GM19372 (cell line): ENCODE data around the gene SPAG16.
A peak's percentile ranks its signal among the peaks of the same experiment; 100 is the strongest.

Experiments
- ATAC-seq: cut with Tn5 transposase; IDR thresholded peaks from one replicate; pipeline ENCODE4 v1.9.1; 2021; ENCODE audit warnings: mild to moderate bottlenecking, low read depth, moderate library complexity; ENCODE audit not compliant: unreplicated experiment

SPAG16 gene

GRCh38 chr2:213537579-213537978 is 253.3 kb downstream of the SPAG16 start:
- peak; percentile 65 for ATAC-seq

- no peak for ATAC-seq
Measured at GRCh38 chr2:213544940-213545339, 260.7 kb downstream of the SPAG16 start.

- ATAC-seq = no peak
Measured at GRCh38 chr2:213545481-213545880, 261.2 kb downstream of the SPAG16 start.

DNA sequence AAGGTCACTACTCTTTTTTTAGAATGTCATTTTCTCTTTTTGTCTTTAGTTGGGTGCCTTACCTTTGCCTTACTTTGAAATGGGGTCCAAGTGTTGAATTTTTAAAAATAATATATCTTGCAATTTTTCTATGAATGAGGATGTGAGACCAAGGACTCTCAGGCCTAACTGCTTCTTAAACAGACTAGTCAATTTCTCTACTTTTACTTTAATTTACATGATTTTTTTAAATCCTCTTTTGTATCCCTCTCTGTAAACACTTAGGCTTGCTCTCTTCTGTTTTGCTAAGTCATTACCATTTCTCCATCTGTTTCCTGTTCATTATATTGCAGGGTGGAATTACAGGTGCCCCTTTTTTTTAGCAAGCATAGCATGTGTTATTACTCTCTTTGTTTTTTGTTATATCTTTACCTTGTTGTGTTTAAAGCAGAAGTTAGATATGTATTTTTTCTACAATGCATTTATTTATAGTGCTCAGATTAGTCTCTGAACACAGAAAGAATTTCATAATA is 261.8 kb downstream of the SPAG16 start:
- no peak for ATAC-seq

DNA sequence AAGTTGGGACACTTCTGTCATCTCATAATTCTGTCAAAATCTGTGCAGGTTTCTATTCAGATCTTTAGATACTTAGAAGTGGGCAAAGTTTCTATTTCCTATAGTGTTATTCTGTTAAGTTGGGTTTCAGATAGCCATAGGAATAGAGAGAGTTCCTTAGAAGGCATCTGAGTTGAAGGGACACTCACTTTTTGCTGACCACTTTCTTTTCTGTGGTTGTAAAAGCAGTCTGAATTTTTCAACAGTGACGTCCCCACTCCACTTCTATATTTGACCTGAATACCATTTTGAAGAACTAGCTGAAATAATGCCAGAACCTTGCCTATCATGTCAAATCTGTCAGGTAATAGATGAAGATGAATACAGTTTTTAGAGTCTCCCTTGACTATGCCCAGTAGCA is 267.3 kb downstream of the SPAG16 start:
- ATAC-seq = no peak

DNA sequence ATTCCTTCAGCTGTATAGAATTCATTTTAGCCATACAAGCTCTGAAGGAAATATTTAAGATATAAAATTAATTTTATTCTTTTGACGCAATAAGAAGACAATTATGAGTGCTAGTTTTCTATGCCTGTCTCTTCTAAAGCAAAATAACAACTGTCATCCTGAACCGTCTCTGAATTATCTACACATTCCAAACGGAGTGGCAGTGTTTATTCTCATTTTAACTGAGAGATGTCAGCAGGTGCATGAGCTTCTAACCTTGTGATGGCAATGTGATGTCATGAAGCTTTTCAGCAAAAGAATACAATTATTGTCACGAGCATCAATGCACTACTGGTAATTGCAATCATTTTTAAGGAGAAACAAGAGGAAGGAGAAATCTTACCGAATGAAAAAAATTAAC is 274.8 kb downstream of the SPAG16 start:
- ATAC-seq = no peak

DNA sequence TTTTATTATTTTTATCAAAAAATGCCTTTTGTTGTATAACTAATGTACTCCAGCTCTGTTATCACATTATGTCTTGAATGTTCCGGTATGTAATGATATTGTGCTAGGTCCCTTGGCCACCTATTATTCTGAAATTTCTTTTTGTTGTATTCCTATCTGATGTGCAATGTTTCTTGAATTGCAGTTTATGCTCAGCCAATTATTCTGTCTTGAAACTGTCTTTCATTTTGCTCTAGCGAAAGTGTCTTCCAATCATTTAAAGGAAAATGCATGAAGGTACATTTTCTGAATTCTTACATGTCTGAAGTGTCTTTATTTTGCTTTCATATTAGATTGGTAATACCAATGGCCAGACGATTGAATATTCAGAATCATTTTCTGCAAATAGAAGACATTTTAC is 277.5 kb downstream of the SPAG16 start:
- ATAC-seq = no peak

GRCh38 chr2:213562539-213563180 is 278.4 kb downstream of the SPAG16 start:
- ATAC-seq = no peak

DNA sequence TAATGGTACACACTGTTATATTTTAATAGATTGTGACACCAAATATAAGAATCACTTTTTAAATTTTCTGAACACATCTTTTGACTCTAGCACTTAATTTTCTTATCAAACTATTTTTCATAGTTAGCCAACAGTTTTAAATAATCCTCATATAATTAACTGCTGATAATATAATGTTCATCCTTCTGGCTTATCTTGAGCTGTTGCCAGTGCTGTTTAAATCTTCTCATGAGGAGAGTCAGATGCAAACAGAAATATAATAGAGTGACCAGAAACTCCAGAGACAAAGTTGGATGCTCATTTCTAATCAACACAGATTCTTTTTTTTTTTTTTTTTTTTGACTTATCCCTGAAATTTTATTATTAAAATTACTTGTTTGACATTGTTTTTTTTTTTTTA is 282.6 kb downstream of the SPAG16 start:
- no peak for ATAC-seq

- ATAC-seq = no peak
Measured at GRCh38 chr2:213609570-213610170, 325.4 kb downstream of the SPAG16 start.

GRCh38 chr2:213627054-213627710 is 342.9 kb downstream of the SPAG16 start:
- no peak for ATAC-seq

- no peak for ATAC-seq
Measured at GRCh38 chr2:213627835-213628460, 343.7 kb downstream of the SPAG16 start.

GRCh38 chr2:213640738-213641425 is 356.6 kb downstream of the SPAG16 start:
- no peak for ATAC-seq

DNA sequence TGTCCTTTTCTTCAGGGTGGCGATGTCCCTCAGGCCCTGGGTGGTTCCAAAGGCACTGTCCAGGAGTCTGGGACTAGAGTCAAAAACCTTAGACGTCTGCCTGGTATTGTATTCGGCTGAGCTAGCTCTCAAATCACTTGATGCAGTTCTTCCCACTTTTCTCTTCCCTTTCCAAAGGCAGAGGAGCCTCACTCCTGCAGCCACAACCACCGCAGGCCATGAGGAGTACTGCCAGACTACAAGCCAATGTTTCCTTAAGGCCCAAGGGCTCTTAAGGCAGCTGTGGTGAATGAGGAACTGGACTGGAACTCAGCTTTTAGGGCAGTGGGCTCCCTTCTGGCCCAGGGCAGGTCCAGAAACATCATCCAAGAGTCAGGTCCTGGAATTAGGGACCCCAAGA is 360.7 kb downstream of the SPAG16 start:
- no peak for ATAC-seq

GRCh38 chr2:213649176-213649575 is 364.9 kb downstream of the SPAG16 start:
- ATAC-seq = no peak

- ATAC-seq = no peak
Measured at GRCh38 chr2:213664817-213665216, 380.6 kb downstream of the SPAG16 start.

- no peak for ATAC-seq
Measured at GRCh38 chr2:213669657-213670056, 385.4 kb downstream of the SPAG16 start.

- ATAC-seq = no peak
Measured at GRCh38 chr2:213678437-213679218, 394.4 kb downstream of the SPAG16 start.

DNA sequence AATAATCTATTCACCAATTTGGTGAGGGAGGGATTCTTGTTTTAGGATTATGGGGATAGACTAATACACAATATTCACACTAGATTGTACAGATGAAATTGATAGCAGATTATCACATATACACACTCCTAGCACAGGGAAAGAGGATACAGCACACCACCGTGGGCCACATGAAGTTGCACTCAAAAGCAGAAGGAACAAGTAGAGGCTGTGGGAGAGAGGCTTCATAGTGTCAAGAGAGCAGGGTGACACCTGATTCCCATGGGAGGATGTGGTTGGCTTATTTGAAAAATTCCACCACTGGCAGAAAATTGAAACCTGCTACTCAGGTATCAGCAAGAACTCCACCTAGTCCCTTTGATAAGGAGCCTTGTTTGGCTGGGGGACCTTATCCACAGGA is 395.6 kb downstream of the SPAG16 start:
- no peak for ATAC-seq

GRCh38 chr2:213682276-213682675 is 398.0 kb downstream of the SPAG16 start:
- ATAC-seq = no peak
